Measurements from ENCODE around the gene PRKD2.

Gene PRKD2

GRCh38 chr19:46700704-46701103 lies 16.2 kb downstream of the PRKD2 start:
- DNase-seq (ENCODE audit: low read depth) = no peak

- no peak for DNase-seq (ENCODE audit: low read depth)
Observed at GRCh38 chr19:46698395-46699321, 18.3 kb downstream of the PRKD2 start.

GRCh38 chr19:46697204-46697960 lies 19.5 kb downstream of the PRKD2 start:
- DNase-seq (ENCODE audit: low read depth) = peak; percentile 50

- no peak for DNase-seq (ENCODE audit: low read depth)
Observed at GRCh38 chr19:46696866-46697203, 20.1 kb downstream of the PRKD2 start.

- no peak for DNase-seq (ENCODE audit: low read depth)
Observed at GRCh38 chr19:46696052-46696451, 20.9 kb downstream of the PRKD2 start.

GRCh38 chr19:46693760-46694159 lies 23.2 kb downstream of the PRKD2 start:
- DNase-seq (ENCODE audit: low read depth) = no peak

- no peak for DNase-seq (ENCODE audit: low read depth)
Observed at GRCh38 chr19:46692918-46693722, 23.8 kb downstream of the PRKD2 start.

GRCh38 chr19:46691948-46692347 lies 25.0 kb downstream of the PRKD2 start:
- DNase-seq (ENCODE audit: low read depth) = no peak

- DNase-seq (ENCODE audit: low read depth) = no peak
Observed at GRCh38 chr19:46691104-46691503, 25.8 kb downstream of the PRKD2 start.

GRCh38 chr19:46689358-46689757 lies 27.6 kb downstream of the PRKD2 start:
- DNase-seq (ENCODE audit: low read depth) = no peak

GRCh38 chr19:46687438-46688145 lies 29.3 kb downstream of the PRKD2 start:
- DNase-seq (ENCODE audit: low read depth) = no peak

GRCh38 chr19:46685189-46685588 lies 31.7 kb downstream of the PRKD2 start:
- DNase-seq (ENCODE audit: low read depth) = no peak

- DNase-seq (ENCODE audit: low read depth) = no peak
Observed at GRCh38 chr19:46678110-46678732, 38.7 kb downstream of the PRKD2 start.

GRCh38 chr19:46674416-46675178 lies 42.3 kb downstream of the PRKD2 start:
- no peak for DNase-seq (ENCODE audit: low read depth)

GRCh38 chr19:46670813-46671212 lies 46.1 kb downstream of the PRKD2 start:
- no peak for DNase-seq (ENCODE audit: low read depth)

GRCh38 chr19:46668662-46669061 lies 48.3 kb downstream of the PRKD2 start:
- DNase-seq (ENCODE audit: low read depth) = no peak

GRCh38 chr19:46665072-46665471 lies 51.8 kb downstream of the PRKD2 start:
- no peak for DNase-seq (ENCODE audit: low read depth)

GRCh38 chr19:46661735-46662592 lies 55.0 kb downstream of the PRKD2 start:
- peak; percentile 76 for DNase-seq (ENCODE audit: low read depth)

GRCh38 chr19:46661020-46661731 lies 55.7 kb downstream of the PRKD2 start, which contains the start of gene DACT3:
Gene DACT3 (minus strand): TSS chr19:46661182. CDS start chr19:46661064, 118 bp downstream.
- peak; percentile 99 for DNase-seq (ENCODE audit: low read depth)

All from GM04504 (cell line).